SKM-1 (cell line): Measurements from ENCODE around the gene OTOP3.
A peak's percentile ranks its signal among the peaks of the same experiment; 100 is the strongest.

Experiments
- DNase-seq: peaks from one replicate; lab custom pipeline; 2025; ENCODE audit not compliant: unreplicated experiment; lab: John Stamatoyannopoulos, UW

OTOP3 gene

DNA sequence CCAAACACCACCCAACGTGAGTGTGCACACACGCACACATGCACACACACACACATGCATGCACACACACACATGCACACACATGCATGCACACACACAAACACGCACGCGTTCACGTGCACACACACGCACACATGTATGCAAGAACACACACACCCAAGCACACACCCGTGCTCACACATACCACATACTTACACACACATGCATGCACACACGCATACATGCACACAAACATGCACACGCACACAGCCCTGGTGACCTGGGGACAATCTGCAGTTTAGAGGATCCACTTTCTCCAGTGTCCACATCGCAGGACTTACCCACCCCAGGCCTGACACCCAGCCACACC, 18.9 kb upstream of the OTOP3 start:
- no peak for DNase-seq

DNA sequence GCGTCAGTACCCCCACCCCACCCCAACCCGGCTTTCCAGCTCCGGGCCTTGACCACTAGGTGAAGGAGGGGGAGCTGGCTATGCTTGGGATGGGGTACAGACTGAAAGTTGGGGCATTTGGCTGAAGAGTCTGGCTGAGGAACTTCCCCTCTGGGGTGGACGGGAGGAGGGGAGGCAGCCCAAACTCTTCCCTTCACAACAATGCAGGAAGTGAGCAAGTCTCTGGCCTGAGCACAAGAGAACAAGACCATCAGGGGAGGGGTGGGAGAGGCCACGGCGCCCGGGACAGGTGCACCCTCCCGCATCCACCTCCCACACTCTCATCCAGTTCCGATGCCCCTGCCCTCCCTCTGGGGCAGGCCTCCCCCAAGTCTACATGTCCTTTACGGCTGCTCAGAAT, 18.3 kb upstream of the OTOP3 start:
- DNase-seq = peak; percentile 46

DNA sequence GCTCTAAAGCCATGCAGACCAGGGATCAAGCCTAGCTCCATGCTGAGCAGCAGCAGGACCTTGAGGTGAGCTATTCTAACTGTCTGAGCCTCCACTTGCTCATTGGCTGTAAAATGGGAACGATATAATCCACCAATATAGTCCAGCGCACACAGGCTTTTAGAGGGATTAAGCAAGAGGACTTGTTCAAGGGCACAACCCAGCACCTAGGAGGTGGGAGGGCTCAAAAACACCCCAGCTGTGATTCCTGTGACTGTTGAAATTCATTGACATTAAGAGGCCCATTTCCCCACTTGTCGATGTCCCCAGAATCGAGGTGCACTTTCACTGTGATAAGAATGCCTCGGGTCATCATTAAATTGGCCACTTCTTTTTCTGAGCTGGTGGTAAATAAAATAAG, 16.8 kb upstream of the OTOP3 start:
- DNase-seq = no peak

DNA sequence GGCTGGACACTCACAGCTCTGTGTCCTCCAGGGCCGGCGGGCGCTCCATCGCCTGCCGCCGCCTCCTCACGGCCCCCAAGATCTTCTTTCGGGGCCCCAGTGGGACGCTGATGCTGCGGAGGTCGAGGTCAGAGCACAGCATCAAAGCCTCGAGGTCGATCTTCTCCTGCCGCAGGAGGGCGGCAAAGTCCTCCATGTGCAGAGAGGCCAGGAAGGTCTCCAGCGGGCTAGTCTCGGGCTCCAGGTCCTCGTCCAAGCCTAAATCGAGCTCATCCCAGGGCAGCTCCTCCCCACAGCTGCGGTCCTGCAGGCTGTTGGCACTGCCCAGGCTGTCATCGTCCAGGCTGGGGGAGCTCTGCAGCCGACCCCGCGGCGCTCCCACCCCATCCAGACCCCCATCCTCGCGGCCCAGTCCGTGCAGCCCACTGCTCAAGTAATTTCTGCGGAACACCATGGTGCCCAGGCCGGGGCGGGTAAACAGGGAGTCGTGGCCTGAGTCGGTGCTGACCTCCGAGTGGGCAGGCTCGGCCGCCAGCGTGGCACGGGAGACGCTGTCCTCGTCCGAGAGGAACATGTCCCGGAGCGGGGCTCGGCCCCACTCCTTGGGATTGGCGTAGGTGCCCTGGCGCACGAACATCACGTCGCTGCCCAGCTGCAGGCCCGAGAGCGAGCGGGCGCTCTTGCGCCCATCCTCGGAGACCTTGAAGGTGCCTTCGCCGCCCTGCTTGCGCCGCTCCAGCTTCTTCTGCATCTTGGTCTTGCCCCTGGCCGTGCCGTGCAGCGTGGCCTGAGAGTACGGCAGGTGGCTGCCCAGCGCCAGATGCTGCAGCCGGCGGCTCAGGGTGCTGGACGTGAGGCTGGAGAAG, 16.0 kb upstream of the OTOP3 start:
- DNase-seq = no peak

DNA sequence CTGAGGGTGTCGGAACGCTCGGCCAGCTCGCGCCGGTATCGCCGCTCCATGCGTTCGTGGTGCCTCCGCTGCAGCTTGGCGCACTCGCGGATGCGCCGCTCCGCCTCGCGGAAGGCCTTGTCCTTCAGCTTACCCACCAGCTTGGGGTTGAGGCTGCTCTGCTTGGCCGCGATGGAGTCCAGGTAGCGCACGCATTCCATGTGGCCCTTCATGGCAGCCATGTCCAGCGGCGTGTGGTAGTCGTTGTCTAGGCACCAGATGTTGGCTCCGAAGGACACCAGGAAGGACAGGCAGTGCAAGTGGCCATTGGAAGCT, 15.4 kb upstream of the OTOP3 start:
- DNase-seq = no peak

DNA sequence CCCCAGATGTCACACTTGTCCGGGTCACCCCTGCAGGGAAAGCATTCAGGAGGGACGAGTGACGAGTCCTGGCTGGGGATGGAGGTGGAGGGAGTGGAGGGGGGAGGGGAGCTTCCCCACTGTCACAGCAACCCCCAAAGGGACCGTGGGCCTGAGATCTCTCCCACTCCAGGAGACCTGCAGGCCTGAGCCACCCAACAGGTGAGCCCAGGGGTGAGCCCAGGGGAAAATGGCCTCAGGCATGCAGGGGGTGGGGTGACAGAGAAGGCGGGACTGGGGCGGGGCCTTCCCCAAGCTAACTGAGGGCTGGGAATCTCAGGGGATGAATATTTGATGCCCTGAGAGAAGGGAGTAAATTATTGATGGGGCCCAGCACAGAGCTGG, 15.1 kb upstream of the OTOP3 start:
- DNase-seq = no peak

DNA sequence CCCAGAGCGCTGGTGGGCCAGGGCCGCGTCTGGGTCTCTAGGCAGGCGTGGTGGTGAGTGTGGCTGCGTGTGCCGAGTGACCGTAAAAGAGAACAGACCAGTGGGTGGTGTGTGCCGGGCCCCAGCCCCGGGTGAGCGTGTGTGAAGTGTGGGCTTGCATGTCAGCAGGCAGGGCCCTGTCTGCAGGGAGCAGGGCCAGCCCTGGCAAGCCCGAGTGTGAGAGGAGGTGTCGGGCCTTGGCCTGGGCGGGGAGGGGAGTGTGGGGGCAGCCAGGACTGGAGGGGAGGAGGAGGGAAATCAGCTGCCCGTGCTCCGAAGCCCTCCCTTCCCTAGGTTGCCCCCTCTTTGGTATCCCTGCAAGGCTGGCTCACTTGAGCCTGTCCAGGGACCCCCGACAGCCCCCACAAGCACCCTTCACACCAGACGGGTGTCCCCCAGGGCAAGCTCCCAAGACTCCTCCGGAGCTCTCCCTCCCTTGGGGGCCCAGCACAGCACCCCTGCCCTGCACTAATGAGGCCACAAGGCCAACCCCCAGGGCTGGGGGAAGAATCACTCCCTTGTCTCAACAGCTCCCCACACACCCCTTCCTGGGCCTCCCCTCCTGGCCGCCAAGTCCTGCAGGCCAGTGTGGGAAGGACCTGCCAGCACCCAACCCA, 14.5 kb upstream of the OTOP3 start:
- DNase-seq = no peak

DNA sequence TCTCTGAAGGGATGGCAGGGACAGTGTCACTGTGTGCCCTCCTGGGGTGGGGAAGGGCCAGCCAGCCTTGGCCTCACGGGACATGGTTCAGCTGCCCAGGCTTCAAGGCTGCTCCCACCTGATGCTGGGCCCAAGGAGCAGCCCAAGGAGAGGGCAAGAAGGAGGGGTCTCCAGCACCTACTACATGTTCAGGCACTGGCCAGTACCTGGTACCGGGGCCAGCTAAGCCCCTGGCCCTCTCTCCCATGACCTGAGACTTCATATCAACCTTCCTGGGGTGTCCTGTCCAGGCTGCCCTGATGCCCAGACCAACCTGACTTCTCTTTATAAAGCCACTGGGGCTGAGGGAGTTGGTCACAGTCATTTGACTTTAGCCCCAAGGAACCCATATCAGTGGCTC, 13.9 kb upstream of the OTOP3 start:
- DNase-seq = no peak

DNA sequence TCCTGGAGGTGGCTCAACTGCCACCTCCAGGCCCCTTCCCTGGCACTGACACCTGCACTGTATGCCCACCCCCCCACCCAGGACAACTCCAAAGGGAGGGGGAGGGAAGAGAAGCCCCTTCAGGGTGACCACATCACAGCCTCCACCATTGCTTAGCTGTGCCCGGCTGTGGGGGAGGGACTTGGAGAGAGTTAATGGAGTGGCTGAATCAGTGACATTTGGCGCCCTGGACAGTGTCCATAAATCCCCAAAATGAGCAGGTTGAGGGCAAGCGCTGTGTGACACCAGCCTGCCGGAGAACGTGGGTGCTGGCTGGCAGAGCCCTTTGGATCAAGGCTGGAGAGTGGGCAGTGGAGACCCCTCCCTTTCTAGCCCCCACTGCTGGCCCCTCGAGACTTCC, 13.5 kb upstream of the OTOP3 start:
- no peak for DNase-seq

DNA sequence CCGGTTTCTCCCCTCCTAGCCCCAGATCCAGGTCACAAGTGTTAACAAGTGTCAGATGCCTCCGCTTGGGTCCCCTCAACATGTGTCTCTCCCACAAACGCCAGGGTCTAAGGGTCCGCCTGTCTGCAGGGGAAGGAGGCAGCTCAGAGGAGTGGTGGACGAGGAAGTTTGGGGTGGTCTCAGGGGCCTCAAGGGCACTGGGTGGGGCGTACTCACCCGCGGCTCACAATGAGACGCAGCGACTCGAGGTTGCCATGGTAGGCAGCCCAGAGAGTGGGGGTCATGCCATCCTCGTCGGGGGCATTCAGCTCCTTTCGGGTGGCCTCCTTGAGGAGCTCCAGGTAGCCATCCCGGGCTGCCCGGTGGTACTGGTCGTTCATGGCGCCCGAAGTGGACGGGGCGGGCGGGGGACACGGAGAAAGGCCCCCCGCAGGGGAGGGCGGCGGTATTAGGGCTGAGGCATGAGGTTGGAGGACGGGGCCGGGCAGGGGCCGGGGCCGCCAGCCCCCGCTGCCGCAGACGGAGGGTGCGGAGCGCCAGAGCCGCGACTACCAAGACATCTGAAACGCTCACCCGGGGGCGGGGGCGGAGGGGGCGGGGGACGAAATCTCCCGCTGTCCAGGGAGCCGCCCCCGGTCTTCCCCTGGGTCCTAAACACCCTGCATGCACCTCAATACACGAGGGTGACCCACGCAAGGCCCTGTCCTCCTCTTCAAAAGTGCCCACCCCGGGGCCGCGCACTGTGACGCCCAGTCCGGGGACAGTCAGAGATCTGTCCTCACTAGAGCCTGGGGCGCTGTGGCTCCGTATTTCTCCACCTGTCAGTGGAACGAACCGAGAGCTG, 12.8 kb upstream of the OTOP3 start, which contains the start of gene USH1G:
Gene USH1G, minus strand, starts transcription at position 562 of the 844 bp plus-strand sequence. Its CDS starts 182 bp downstream, at position 380.
- no peak for DNase-seq

DNA sequence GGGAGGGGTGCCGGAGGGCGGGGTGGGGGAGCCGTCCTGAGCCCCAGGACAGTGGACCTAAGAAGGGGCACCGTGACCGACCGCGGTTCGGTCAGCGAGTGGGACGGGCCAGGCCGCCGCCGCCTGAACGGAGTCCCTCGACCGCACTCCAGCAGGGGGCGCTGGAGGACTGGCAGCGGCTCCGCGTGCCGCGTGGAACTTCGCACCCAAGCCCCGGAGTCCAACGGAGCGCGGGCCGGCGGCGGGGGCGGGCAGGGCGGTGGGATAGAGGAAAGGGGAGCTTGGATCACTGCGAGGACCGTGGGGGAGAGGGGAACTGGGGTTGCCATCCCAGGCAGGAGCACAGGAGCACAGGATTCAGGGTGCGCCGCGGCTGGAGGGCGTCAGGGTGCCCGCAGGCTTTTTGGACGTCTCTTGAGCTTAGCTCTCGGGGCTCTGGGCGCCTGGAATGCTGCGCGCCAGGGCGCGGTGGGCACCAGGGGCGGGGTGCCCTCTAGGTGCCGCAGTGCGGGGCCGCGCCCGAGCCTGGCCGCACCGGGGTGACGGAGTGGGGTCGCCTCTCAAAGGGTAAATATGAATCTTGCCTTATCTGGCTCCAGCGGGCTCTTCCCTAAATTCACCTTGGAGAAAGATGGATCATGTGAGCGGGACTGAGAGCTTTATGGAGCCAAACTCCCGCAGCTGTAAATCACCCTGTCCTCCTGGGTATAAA, 12.0 kb upstream of the OTOP3 start:
- DNase-seq = peak; percentile 16

DNA sequence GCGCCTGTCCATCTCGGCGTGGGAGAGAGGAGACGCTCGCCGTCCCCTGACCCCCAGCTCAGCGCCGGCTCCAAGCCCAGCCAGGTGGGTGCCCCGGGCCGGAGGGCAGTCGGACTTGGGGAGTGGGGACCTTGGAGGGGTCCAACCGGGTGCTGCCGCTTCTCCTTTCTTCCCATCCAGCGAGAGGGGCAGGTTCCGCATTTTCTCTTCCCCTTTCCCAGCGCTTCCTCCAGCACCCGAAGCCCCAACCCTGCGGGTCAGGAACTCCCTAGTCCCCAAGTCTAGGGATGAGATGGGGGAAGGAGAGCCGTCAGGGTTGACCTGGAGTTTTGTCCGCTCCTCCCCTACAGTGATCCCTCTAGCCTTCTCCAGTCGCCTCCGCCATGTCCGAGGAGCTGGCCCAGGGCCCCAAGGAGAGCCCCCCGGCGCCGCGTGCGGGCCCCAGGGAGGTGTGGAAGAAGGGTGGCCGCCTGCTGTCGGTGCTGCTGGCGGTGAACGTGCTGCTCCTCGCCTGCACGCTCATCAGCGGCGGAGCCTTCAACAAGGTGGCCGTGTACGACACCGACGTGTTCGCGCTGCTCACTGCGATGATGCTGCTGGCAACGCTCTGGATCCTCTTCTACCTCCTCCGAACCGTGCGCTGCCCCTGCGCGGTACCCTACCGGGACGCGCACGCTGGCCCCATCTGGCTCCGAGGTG, 11.3 kb upstream of the OTOP3 start, which contains the start of gene OTOP2:
Gene OTOP2, plus strand, starts transcription at position 24 of the 699 bp plus-strand sequence. Its CDS starts 360 bp downstream, at position 384.
- DNase-seq = peak; percentile 31

DNA sequence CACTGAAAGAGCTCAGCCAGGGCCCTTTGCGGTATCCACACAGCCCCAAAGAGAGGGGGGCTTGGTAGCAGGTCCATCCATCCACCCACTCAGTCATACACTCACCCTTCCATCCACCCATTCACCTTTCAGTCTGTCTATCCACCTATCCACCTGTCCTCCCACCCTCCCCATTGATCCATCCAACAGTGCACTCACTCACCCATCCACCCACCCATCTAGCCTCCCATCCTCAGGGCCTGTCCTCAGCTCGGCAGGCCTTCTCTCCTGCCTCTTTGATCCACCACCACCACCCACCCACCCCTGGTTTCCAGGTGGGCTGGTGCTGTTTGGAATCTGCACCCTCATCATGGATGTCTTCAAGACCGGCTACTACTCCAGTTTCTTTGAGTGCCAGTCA, 10.5 kb upstream of the OTOP3 start:
- DNase-seq = no peak

DNA sequence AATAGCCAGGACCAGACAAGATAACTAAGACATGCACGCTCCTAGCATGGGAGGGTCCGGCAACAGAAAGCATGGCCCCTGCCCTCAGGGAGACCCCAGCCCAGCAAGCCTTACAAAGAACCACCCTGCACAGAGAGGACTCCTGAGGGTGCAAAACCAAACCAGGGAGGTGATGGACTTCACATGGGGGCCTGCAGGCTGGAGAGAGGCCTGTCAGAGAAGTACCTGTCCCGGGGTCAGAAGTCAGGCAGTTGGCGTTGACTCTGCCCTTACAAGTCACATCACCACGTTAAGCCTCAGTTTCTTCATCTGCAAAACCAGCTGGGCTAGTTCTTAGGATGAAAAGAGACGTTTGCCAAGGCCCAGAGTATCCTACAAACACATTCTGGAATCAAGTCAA, 6.9 kb upstream of the OTOP3 start:
- DNase-seq = no peak

DNA sequence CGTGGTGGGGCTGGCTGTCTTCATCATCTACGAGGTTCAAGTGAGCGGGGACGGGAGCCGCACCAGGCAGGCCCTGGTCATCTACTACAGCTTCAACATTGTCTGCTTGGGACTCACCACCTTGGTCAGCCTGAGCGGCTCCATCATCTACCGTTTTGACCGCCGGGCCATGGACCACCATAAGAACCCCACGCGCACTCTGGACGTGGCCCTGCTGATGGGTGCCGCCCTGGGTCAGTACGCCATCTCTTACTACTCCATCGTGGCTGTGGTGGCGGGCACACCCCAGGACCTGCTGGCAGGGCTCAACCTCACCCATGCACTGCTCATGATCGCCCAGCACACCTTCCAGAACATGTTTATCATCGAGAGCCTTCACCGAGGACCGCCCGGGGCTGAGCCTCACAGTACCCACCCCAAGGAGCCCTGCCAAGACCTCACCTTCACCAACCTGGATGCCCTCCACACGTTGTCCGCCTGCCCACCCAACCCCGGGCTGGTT, 5.1 kb upstream of the OTOP3 start:
- DNase-seq = no peak

DNA sequence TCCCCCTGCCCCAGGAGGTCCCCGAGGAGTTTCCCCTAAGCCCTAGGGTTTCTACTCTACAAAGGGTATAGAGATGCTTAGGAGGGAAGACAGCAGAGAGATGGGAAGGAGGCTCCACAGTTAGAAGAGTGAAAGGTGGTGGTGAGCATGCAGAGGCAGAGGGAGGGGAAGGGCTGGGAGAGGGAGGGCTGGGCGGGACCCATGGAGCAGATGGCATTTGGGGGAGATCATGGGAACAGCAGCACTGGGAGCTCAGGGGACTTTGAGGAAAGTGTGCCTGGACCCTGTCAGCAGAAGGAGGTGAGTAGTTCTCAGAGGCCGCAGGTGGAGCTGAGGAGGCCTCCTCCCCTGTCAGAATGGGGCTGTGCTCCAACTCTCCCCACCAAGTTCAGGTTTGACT, 650 bp upstream of the OTOP3 start:
- no peak for DNase-seq

DNA sequence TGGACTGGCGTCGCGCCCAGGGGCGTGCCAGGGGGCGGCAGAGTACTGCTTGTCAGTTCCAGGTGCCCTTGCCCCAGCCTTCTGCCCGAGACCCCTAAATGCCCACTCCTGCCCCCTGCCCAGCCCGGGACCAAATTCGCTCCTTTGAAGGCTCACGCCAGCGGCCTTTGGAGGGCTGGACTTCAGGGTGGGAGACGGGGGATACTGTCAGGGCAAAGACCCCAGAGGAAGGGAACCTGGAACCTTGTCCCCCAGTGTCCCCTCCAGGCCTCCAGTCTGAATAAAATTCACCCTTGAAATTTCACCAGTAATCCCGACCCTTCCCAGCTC, 737 bp downstream of the OTOP3 start:
- no peak for DNase-seq

DNA sequence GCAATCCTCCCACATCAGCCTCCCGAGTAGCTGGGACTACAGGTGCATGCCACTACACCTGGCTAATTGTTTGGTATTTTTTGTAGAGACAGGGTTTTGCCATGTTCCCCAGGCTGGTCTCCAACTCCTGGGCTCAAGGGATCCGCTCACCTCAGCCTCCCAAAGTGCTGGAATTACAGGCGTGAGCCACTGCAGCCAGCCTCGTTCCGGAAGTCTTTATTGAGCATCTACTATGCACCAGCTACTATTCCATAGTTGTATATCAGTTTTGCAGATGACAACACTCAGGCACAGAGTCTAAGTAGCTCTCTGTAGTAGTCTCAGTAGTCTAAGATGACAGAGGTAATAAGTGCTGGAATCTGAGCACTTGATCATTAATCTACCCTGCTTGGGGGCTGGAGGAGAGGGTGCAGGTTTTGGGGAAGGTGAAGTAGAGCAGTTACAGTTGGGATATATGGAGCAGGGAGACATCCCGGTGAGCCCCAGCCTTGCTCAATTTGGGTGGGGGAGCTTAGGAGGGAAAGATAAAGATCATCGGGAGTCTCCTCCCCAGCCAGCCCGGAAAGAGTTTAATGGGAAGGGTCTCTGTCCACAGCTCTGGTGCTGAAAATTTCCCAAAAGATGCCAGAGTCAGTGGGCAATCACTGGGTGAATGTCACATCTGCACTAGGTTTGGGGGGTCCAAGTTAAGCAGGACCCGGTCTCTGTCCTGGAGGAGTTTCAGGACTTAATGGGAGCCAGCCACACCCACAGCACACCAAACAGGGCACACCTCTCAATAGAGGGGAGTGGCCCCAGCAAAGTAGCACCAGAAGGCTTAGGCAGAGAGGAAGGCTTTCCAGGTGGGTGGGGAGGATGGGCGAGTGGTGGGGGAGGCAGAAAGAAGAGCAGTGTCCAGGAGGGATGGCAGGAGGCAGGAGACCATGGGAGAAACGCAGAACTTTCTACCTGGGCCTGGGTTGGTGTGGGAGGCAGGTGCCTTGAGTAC, 1.7 kb downstream of the OTOP3 start:
- DNase-seq = no peak

DNA sequence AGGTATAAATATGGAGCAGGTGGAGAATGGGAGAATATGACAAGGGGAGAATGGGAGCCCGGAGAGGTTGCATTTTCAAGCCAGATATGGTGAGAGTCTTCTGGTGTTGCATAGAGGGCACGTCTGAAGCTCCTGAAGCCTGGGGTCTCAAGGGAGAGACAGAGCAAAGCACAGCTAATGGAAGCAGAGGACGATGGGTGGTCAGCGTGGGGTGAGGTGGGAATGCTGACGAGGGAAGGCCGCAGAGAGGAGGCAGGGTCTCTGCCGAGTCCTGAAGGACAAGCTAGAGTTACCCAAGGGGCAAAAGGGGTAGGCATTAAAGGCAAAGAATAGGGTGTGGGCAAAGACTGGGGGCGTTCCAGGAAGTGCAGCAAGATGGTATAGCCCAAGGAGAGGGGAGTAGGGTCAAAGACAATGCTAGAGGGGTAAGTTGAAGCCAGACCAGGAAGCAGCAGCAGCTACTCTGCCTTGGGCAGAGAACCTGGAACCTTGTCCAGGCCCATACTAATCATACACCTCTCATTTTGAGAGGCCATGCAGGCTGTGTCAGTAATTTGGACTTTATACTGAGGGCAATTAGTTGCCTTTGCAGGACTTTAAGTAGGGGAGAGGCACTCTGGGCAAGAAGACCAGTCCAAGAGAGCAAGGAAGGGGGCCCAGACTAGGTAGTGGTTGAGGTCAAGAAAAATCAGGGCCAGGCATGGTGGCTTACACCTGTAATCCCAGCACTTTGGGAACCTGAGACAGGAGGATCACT, 2.7 kb downstream of the OTOP3 start:
- no peak for DNase-seq
